Activated CD4-positive, CD25-positive, alpha-beta regulatory T cell treated with anti-CD3 and anti-CD28 coated beads, Interleukin-2, amount 50 U/mL, for 24 hours (primary cell): ENCODE results near the gene HPD.
A peak's percentile ranks its signal among the peaks of the same experiment; 100 is the strongest.
"Not testable (repeated sequence)": the region's sequence is repeated elsewhere in the genome, so short reads cannot be mapped to it uniquely, and the experiment has no call there.

ENCODE experiments used
- ATAC-seq, 2 donors: fragments of 150-1000 bp; cut with Tn5 transposase; one replicate each; pipeline ENCODE4 v1.10.0; 2021; ENCODE audit warnings: mild to moderate bottlenecking in 1 of 2, moderate library complexity in 1 of 2

The HPD gene

DNA sequence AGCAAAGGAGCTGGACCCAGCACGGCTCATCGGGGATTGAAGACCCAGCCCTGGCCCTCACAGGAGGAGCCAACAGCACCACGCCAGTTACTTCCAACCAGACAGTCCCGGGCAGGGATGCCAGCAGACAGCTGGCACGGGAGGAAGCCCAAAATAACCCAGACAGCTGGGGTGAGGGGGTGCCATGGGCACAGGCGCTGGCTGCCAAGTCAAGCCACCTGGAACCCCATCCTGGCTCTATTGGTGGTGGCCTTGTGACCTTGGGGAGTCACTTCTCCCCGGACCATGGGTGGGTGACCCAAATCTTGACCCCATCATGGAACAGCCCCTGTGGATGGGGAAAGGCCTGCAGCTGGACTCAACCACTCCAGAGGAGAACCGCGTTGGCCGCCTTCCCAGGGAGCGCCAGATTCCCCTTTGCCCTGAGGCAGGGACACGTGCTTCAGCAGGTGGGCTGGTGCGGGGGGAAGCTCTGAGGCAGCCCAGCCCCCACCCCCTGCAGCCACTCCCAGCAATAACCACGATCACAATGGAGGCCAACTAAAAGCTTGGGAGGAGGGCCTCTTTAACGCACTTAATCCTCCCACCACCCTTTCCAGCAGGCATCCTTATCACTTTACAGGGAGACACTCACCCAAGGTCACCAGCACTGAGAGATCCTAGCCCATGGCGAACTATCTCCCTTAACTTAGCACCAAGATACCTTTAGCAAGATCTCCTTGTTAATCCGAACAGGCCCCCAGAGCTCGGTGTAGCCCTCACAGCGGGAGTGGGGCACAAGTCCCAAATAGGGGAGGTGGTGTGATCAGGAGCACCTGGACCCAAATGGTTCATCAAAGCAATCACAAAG is 60.5 kb downstream of the HPD start:
- no peak for ATAC-seq

- no peak for ATAC-seq
These were observed 61.6 kb downstream of the HPD start for GRCh38 chr12:121796855-121797751.

GRCh38 chr12:121795034-121795968 is 63.4 kb downstream of the HPD start:
- peak; percentile 14 for ATAC-seq

DNA sequence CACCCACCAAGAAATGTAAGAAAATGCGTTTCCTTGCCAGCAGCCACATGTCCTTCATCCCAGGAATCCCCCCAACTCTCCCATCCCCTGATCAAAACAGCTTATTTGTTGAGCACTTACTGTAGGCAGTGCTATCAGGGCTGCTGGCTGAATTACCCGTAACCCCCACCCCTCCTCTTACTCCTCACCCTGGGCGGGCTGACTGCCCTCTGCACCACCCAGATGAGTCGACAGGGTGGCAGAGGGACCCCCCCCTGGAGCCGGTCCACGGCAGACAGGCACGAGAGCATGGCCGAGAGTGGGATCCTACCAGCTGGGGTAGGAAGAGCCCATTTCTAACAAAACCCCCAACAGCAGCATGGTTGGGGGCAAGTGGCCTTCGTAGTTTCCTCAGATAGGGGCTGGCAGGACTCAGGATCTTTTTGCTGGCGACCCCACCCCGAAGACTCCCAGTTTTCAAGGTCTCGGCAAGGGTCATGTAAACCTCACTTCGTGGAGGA is 64.1 kb downstream of the HPD start:
- peak; percentile 9 to 16 for ATAC-seq

DNA sequence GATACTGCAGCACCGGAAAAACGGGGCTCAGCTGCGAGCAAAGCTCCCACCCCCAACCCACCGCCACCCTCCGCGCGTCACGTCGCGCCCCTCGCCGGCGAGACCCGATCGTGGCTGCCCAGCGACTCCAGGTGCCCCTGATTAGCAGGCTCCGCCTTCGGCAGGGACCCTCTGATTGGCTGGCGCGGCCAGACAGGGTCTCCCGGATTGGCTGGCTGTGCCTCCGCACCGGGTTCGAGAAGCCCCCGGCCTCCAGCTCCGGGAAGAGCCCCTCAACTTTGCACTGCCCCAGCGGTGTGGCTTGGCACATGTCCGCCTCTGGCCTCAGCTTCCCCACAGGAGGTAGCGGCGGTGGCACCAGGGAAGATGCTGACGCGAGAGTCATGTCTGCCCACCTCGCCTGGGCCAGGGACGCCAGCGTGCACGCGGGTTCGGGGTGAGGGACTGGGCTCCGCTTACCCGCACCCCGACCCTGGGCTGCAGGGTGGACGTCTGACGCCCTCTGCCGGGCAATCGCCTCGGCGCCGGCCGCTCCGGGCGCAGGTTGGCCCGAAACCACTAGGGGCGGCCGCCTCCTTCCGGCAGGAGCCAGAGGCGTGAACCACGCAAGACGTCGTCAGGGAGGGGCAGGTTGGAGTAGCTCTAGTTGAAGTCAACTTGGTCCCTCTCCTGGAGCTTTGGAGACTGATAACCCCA is 64.7 kb downstream of the HPD start:
- peak; percentile 67 to 72 for ATAC-seq

- peak; percentile 9 to 15 for ATAC-seq
These were observed 65.2 kb downstream of the HPD start, which contains the start of gene RHOF for GRCh38 chr12:121793440-121793837. TSS of gene RHOF (minus strand) at chr12:121793688. CDS start at chr12:121793633, 55 bp downstream.

DNA sequence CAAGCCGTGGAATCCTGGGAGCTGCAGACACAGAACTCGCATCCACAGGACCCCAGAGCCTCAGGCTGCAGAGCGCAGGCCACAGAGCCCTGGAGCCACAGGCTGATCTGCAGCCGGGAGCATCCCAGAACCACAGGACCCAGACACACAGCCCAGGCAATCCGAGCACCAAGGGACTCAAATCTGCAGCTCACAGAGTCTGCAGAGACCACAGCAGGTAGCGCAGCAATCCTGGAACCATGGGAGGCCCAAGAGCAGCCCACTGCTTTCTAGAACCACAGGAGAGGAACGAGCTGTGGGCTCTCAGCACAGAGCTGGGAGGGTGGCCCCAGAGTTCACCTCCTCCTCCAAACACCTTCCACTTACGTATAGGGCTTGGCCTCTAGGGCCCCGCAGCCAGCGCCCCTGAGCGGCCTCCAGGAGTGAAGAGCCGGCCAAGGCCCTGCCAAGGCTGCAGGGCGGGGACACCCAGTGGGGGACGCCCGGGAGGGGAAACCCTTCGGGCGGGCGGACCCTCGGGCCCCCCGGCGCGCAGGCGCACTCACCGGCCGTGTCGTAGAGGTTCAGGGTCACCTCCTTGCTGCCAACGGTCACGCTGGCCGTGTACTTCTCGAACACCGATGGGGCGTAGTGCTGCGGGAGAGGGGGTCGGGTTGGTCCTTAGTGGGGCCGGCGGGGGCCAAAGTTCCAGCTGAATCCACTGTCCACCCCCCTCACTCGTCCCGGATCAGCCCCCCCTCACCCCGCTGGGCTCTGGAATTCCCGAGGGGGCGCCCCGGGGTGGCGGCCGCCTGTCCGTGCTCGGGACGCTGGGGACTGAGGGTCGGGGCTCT is 65.8 kb downstream of the HPD start:
- ATAC-seq: peak; percentile 3 to 4

- ATAC-seq: no peak
These were observed 66.7 kb downstream of the HPD start for GRCh38 chr12:121791671-121792551.

DNA sequence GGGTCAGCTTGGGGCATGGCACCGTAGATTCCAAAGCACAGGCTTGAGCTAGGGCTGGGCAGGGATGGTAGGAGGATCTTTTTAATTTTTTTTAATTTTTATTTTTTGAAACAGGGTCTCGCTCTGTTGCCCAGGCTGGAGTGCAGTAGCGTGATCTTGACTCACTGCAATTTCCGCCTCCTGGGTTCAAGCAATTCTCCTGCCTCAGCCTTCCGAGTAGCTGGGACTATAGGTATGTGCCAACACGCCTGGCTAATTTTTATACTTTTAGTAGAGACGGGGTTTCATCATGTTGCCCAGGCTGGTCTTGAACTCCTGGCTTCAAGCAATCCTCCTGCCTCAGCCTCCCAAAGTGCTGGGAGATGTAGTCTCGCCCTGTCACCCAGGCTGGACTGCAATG is 67.9 kb downstream of the HPD start:
- not testable (repeated sequence) for ATAC-seq

DNA sequence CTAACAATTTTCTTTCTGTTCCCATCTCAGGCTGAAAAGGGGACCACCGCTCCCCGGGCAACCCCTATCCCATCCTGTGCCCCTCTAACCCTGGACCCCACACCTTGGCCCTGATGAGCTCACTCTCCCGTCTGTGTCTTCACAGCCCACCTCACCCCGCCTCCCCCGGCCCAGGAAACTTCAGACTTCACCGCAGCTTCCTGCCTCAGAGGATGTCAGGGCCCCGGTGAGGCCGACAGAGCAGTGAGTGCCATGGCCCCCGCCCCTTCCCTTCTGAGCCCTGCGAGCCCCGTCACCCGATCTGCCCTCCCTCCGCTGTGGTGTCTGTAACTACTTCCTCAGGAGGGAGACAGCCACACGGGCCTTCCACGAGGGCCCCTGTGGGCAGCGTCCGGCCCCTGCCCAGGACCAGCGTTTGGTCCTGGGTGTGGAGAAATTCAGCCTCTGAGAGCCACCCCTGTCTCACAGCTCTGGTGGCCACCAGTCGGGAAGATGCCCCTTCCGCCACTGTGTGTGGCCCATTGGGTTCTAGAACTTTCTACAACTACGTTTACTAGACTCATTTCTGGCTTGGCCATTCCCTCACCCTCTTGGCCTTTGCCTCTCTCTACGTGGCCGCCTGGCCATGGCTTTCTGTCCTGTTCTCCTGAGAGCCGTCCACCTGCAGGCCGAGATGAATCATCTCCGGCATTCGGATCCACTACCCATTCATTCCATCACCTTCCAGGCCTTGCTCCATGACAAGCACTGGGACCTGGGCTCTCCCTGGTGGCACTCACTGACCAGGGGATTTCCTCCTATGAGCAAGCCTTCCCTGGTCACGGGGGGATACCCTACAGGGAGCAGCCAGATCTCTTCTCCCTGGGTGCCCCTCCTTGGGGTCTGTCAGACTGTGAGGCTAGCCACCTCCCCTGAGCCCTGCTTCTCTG is 68.6 kb downstream of the HPD start:
- peak; percentile 66 to 68 for ATAC-seq
